CD4-positive, alpha-beta T cell (primary cell): ENCODE results near the gene CFAP299. TPM values are rescaled to one million over a fixed set of nuclear protein-coding genes. Genes with fewer than 3 reads are reported as not detected.

ENCODE experiments used
- ATAC-seq: fragments of 200-7000 bp; cut with Tn5 transposase; one replicate; pipeline ENCODE4 v1.10.0; 2022; ENCODE audit warnings: mild to moderate bottlenecking; ENCODE audit not compliant: poor library complexity
- CTCF ChIA-PET: fragments of 350-600 bp; sonication (Branson Sonifier 250); formaldehyde crosslinking; loops from one replicate; lab custom pipeline; 2021; ENCODE audit warnings: antibody characterized with exemption, inconsistent platforms; lab: Charles Lee
- POLR2A ChIA-PET: fragments of 350-600 bp; sonication (Branson Sonifier 250); formaldehyde crosslinking; loops from one replicate; lab custom pipeline; 2021; ENCODE audit warnings: antibody characterized with exemption, inconsistent platforms; lab: Charles Lee
- DNase-seq, 14 experiments: peaks; one replicate each; pipeline ENCODE4 v3.0.0-alpha.2; 2013 to 2020; ENCODE audit warnings: mixed read lengths in 2 of 14
- H3K27ac ChIP-seq, 2 donors: one replicate each; pipeline versions ENCODE4 v1.5.1 to v1.7.0; 2013; ENCODE audit warnings: low read length in 2 of 2, low read depth in 1 of 2, mild to moderate bottlenecking in 1 of 2
- H3K27me3 ChIP-seq, 2 experiments: 1 replicate in 1 of 2; 2 replicates in 1 of 2; pipeline versions ENCODE4 v1.6.1 to v1.7.0; 2013; ENCODE audit warnings: low read length in 2 of 2, control low read depth in 1 of 2, mild to moderate bottlenecking in 1 of 2, moderate library complexity in 1 of 2; ENCODE audit not compliant: insufficient read depth in 2 of 2, control insufficient read depth in 1 of 2
- H3K36me3 ChIP-seq: one replicate; pipeline ENCODE4 v1.6.1; 2013; ENCODE audit warnings: low read length, control low read depth; ENCODE audit not compliant: insufficient read depth
- H3K4me1 ChIP-seq: one replicate; pipeline ENCODE4 v1.6.1; 2013; ENCODE audit warnings: low read length, control low read depth; ENCODE audit not compliant: insufficient read depth
- H3K4me3 ChIP-seq: one replicate; pipeline ENCODE4 v1.5.1; 2013; ENCODE audit warnings: mild to moderate bottlenecking, low read length, moderate library complexity
- H3K9me3 ChIP-seq, 2 experiments: 1 replicate in 1 of 2; 2 replicates in 1 of 2; pipeline versions ENCODE4 v1.6.1 to v1.7.0; 2013; ENCODE audit warnings: low read length in 2 of 2, mild to moderate bottlenecking in 2 of 2, control low read depth in 1 of 2, moderate library complexity in 1 of 2; ENCODE audit not compliant: control insufficient read depth in 1 of 2, insufficient read depth in 1 of 2
- H3K27ac Mint-ChIP-seq: one replicate; pipeline ENCODE4 v1.8.0; 2020; ENCODE audit warnings: mixed read lengths
- H3K27me3 Mint-ChIP-seq: one replicate; pipeline ENCODE4 v1.8.0; 2021; ENCODE audit warnings: mixed read lengths
- H3K36me3 Mint-ChIP-seq: one replicate; pipeline ENCODE4 v1.8.0; 2021; ENCODE audit warnings: low read depth, mixed read lengths
- H3K4me1 Mint-ChIP-seq: one replicate; pipeline ENCODE4 v1.8.0; 2021; ENCODE audit warnings: low read depth, mixed read lengths
- H3K4me3 Mint-ChIP-seq: one replicate; pipeline ENCODE4 v1.8.0; 2020; ENCODE audit warnings: mild to moderate bottlenecking, mixed read lengths
- H3K9me3 Mint-ChIP-seq: one replicate; pipeline ENCODE4 v1.8.0; 2020; ENCODE audit warnings: mixed read lengths
- intact Hi-C, 2 experiments: fragments of 100-400 bp; cut with DNase I in 1 of 2; cut with micrococcal nuclease in 1 of 2; formaldehyde crosslinking; loops; one replicate each; pipeline versions ENCODE4 v1.15.1 to v1.9.0; 2023 to 2025; cut with DNase I, micrococcal nuclease
- total RNA-seq, 174 experiments: library from RNA in 2 of 174; stranded (reverse) in 2 of 174; gene quantifications; one replicate each; pipeline ENCODE4 v1.2.3 and lab custom pipeline; 2021 to 2026
- TF ChIP-seq, protein P1 (sequence below): fragments of 200-600 bp; IDR thresholded peaks from one replicate; pipeline ENCODE4 v1.8.0; 2022; ENCODE audit warnings: antibody characterized with exemption, mild to moderate bottlenecking

Gene CFAP299
- total RNA-seq, 2 experiments from 2014 or later, result not detected

DNA sequence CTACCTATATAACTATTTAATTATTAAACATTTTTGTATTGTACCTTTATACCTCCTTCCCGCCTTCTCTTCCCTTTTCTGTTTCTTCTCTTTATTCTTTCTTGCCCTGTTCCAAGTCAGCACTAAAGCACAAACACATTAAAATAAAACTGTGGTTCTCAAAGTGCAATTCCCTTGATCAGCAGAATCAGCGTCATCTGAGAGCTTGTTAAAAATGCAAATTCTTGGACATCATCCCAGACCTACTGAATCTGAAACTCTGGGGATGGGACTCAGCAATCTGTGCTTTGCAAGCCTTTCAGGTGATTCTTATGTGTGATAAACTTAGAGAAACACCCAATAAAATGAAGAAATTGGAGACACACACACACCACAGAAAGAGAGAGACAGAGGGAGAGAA, 516.5 kb downstream of the CFAP299 start:
- no peak for DNase-seq
- intact Hi-C loops, result no loop called here

DNA sequence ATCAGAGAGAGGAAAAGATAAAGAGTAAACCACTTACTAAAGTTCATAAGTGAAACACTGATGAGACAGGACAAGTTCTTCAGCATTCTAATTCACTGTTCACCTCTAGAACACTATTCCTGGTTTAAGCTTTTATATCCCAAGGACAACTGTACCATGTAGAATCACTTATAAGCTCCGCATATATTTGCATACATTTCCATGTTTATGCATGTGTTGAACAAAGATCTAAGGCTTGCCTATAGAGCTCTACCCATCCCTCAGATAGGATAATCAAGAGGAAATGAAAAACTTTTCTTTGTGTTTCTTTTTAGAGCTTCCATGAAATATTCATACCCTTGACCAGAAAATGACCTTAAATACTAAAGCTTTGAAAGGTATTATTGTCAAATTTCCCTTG, 538.0 kb downstream of the CFAP299 start:
- ChIA-PET CTCF (no interaction called here), POLR2A (no interaction called here)
- Histone ChIP-seq H3K4me1 (no peaks in the 10 kb centered on the region), H3K36me3 (no peaks in the 10 kb centered on the region), H3K27ac (no peak overlapping the region), H3K4me3 (no peak overlapping the region), H3K9me3 (no peaks in the 10 kb centered on the region), H3K27me3 (no peaks in the 10 kb centered on the region)
- intact Hi-C loops, result no loop called here
- no peak overlapping the region for H3K4me3 Mint-ChIP-seq
- no peaks in the 10 kb centered on the region for H3K27me3 Mint-ChIP-seq
- DNase-seq (no peak), ATAC-seq (no peak)
- TF ChIP-seq, protein P1, sequence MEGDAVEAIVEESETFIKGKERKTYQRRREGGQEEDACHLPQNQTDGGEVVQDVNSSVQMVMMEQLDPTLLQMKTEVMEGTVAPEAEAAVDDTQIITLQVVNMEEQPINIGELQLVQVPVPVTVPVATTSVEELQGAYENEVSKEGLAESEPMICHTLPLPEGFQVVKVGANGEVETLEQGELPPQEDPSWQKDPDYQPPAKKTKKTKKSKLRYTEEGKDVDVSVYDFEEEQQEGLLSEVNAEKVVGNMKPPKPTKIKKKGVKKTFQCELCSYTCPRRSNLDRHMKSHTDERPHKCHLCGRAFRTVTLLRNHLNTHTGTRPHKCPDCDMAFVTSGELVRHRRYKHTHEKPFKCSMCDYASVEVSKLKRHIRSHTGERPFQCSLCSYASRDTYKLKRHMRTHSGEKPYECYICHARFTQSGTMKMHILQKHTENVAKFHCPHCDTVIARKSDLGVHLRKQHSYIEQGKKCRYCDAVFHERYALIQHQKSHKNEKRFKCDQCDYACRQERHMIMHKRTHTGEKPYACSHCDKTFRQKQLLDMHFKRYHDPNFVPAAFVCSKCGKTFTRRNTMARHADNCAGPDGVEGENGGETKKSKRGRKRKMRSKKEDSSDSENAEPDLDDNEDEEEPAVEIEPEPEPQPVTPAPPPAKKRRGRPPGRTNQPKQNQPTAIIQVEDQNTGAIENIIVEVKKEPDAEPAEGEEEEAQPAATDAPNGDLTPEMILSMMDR, result no peak
- no peaks in the 10 kb centered on the region for H3K9me3 Mint-ChIP-seq
- no peaks in the 10 kb centered on the region for H3K4me1 Mint-ChIP-seq
- H3K27ac Mint-ChIP-seq, result no peak overlapping the region
- H3K36me3 Mint-ChIP-seq, result no peaks in the 10 kb centered on the region

More for the DNA sequence above, 516.5 kb downstream of the CFAP299 start:
- CTCF ChIA-PET, result interaction anchor here (1.0 kb wide), 1 partner anchor 11 kb away, joined by 3 read pairs; no protein-coding TSS in a partner anchor
- no peaks in the 10 kb centered on the region for H3K27me3 ChIP-seq
- H3K36me3 ChIP-seq, result no peaks in the 10 kb centered on the region
- ATAC-seq, result no peak
- TF ChIP-seq, protein P1, result no peak
- no peaks in the 10 kb centered on the region for H3K9me3 Mint-ChIP-seq
- H3K4me1 ChIP-seq, result no peaks in the 10 kb centered on the region
- H3K27ac ChIP-seq, result no peak overlapping the region
- no peaks in the 10 kb centered on the region for H3K4me1 Mint-ChIP-seq
- H3K4me3 ChIP-seq, result no peak overlapping the region
- no peaks in the 10 kb centered on the region for H3K36me3 Mint-ChIP-seq
- no peak overlapping the region for H3K4me3 Mint-ChIP-seq
- POLR2A ChIA-PET, result no interaction called here
- no peaks in the 10 kb centered on the region for H3K9me3 ChIP-seq
- H3K27me3 Mint-ChIP-seq, result no peaks in the 10 kb centered on the region
- H3K27ac Mint-ChIP-seq, result no peak overlapping the region

DNA sequence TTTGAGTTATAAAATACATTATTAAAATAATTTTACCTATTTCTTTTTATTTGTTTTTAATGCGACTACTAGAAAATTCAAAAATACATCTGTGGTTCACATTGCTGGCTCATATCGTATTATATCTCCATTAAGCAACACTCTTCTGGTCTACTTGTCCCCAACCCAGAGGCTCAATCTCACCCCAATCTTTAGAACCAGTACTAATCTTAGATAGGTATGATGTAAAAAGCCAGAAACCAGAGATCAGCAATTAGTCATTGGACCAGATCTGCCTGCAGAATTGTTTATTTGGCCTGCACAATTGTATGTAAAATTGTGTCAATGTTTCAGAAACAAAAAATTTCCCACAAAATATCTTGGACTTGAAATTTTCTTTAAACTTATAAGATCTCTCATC, 539.4 kb downstream of the CFAP299 start:
- DNase-seq (no peak), ATAC-seq (no peak)
- intact Hi-C loops, result no loop called here
- ChIA-PET CTCF (no interaction called here), POLR2A (no interaction called here)
- H3K9me3 ChIP-seq, result no peaks in the 10 kb centered on the region
- no peaks in the 10 kb centered on the region for H3K9me3 Mint-ChIP-seq
- H3K4me1 ChIP-seq, result no peaks in the 10 kb centered on the region
- no peak overlapping the region for H3K4me3 ChIP-seq
- no peak overlapping the region for H3K4me3 Mint-ChIP-seq
- no peaks in the 10 kb centered on the region for H3K4me1 Mint-ChIP-seq
- no peaks in the 10 kb centered on the region for H3K27me3 Mint-ChIP-seq
- TF ChIP-seq, protein P1, result no peak
- H3K27ac Mint-ChIP-seq, result no peak overlapping the region
- no peaks in the 10 kb centered on the region for H3K36me3 ChIP-seq
- no peak overlapping the region for H3K27ac ChIP-seq
- H3K36me3 Mint-ChIP-seq, result no peaks in the 10 kb centered on the region
- H3K27me3 ChIP-seq, result no peaks in the 10 kb centered on the region
